Retina (tissue), 1 donor: Measurements from ENCODE around the gene ZNF699.
"Not testable (repeated sequence)": the region's sequence is repeated elsewhere in the genome, so short reads cannot be mapped to it uniquely, and the experiment has no call there.

Experiments used
- DNase-seq: peaks from one replicate; pipeline ENCODE4 v3.0.0-alpha.2; 2016

ZNF699 gene

GRCh38 chr19:9309139-9309973 is at the start of gene ZNF699:
TSS of gene ZNF699 (minus strand) at chr19:9309838. CDS start at chr19:9305119, 4,719 bp downstream.
- peak; percentile 99 for DNase-seq

- DNase-seq = no peak
Observed at GRCh38 chr19:9354651-9355050, 45.0 kb upstream of the ZNF699 start.

- DNase-seq = no peak
Observed at GRCh38 chr19:9353011-9353410, 43.4 kb upstream of the ZNF699 start.

- no peak for DNase-seq
Observed at GRCh38 chr19:9352505-9352904, 42.9 kb upstream of the ZNF699 start.

- no peak for DNase-seq
Observed at GRCh38 chr19:9348671-9349070, 39.0 kb upstream of the ZNF699 start.

GRCh38 chr19:9348253-9348652 is 38.6 kb upstream of the ZNF699 start:
- DNase-seq = no peak

- DNase-seq = no peak
Observed at GRCh38 chr19:9345005-9345404, 35.4 kb upstream of the ZNF699 start.

- DNase-seq = peak; percentile 2
Observed at GRCh38 chr19:9342610-9343304, 33.1 kb upstream of the ZNF699 start.

GRCh38 chr19:9329999-9330398 is 20.4 kb upstream of the ZNF699 start:
- no peak for DNase-seq

GRCh38 chr19:9324584-9324962 is 14.9 kb upstream of the ZNF699 start:
- no peak for DNase-seq

GRCh38 chr19:9323919-9324583 is 14.4 kb upstream of the ZNF699 start, which contains the start of gene ZNF559:
TSS of gene ZNF559 (plus strand) at chr19:9324179. CDS start at chr19:9338550, 14,371 bp downstream.
- DNase-seq = peak; percentile 99

GRCh38 chr19:9323557-9323918 is 13.9 kb upstream of the ZNF699 start:
- DNase-seq = no peak

- not testable (repeated sequence) for DNase-seq
Observed at GRCh38 chr19:9322201-9322600, 12.6 kb upstream of the ZNF699 start.

- not testable (repeated sequence) for DNase-seq
Observed at GRCh38 chr19:9321756-9322155, 12.1 kb upstream of the ZNF699 start.

GRCh38 chr19:9321338-9321737 is 11.7 kb upstream of the ZNF699 start:
- no peak for DNase-seq

- no peak for DNase-seq
Observed at GRCh38 chr19:9313756-9314155, 4.1 kb upstream of the ZNF699 start.

- DNase-seq = no peak
Observed at GRCh38 chr19:9309974-9310446, 372 bp upstream of the ZNF699 start.

- DNase-seq = no peak
Observed at GRCh38 chr19:9308091-9308770, 1.4 kb downstream of the ZNF699 start.

GRCh38 chr19:9306443-9306842 is 3.2 kb downstream of the ZNF699 start:
- DNase-seq = no peak

- DNase-seq = no peak
Observed at GRCh38 chr19:9296336-9296735, 13.3 kb downstream of the ZNF699 start.

- DNase-seq = no peak
Observed at GRCh38 chr19:9295411-9295849, 14.2 kb downstream of the ZNF699 start.

- DNase-seq = no peak
Observed at GRCh38 chr19:9289231-9289884, 20.3 kb downstream of the ZNF699 start.
